GM18508 (cell line): ENCODE data around the gene WDR37.

Experiments used
- ATAC-seq: cut with Tn5 transposase; IDR thresholded peaks from one replicate; pipeline ENCODE4 v1.9.1; 2021; ENCODE audit warnings: moderate number of reproducible peaks; ENCODE audit not compliant: insufficient read depth, unreplicated experiment

WDR37 gene

GRCh38 chr10:1068380-1069361 lies 12.5 kb downstream of the WDR37 start:
- no peak for ATAC-seq

GRCh38 chr10:1070919-1071318 lies 14.7 kb downstream of the WDR37 start:
- no peak for ATAC-seq

GRCh38 chr10:1074052-1074747 lies 18.0 kb downstream of the WDR37 start:
- ATAC-seq, result no peak

- ATAC-seq, result no peak
These were observed 18.6 kb downstream of the WDR37 start for GRCh38 chr10:1074748-1075308.

- no peak for ATAC-seq
These were observed 22.5 kb downstream of the WDR37 start for GRCh38 chr10:1078668-1079067.

- ATAC-seq, result no peak
These were observed 27.4 kb downstream of the WDR37 start for GRCh38 chr10:1083581-1083980.

- no peak for ATAC-seq
These were observed 28.1 kb downstream of the WDR37 start for GRCh38 chr10:1084011-1084950.

- ATAC-seq, result no peak
These were observed 29.1 kb downstream of the WDR37 start for GRCh38 chr10:1085258-1085657.

GRCh38 chr10:1086787-1087186 lies 30.6 kb downstream of the WDR37 start:
- no peak for ATAC-seq

- ATAC-seq, result no peak
These were observed 33.0 kb downstream of the WDR37 start for GRCh38 chr10:1089017-1089689.

- ATAC-seq, result no peak
These were observed 34.5 kb downstream of the WDR37 start for GRCh38 chr10:1090696-1091095.

- ATAC-seq, result no peak
These were observed 37.5 kb downstream of the WDR37 start for GRCh38 chr10:1093696-1094095.

- no peak for ATAC-seq
These were observed 38.2 kb downstream of the WDR37 start for GRCh38 chr10:1094112-1095057.

GRCh38 chr10:1095498-1095897 lies 39.3 kb downstream of the WDR37 start:
- ATAC-seq, result no peak

GRCh38 chr10:1096287-1096889 lies 40.2 kb downstream of the WDR37 start:
- no peak for ATAC-seq

GRCh38 chr10:1097436-1097835 lies 41.3 kb downstream of the WDR37 start:
- ATAC-seq, result no peak

- ATAC-seq, result no peak
These were observed 44.0 kb downstream of the WDR37 start for GRCh38 chr10:1100143-1100542.
